Kidney glomerular epithelial cell (primary cell): Measurements from ENCODE around the gene HDAC4.

Source experiments
- DNase-seq: peaks from one replicate; lab custom pipeline; 2025; lab: John Stamatoyannopoulos, UW

HDAC4 gene

DNA sequence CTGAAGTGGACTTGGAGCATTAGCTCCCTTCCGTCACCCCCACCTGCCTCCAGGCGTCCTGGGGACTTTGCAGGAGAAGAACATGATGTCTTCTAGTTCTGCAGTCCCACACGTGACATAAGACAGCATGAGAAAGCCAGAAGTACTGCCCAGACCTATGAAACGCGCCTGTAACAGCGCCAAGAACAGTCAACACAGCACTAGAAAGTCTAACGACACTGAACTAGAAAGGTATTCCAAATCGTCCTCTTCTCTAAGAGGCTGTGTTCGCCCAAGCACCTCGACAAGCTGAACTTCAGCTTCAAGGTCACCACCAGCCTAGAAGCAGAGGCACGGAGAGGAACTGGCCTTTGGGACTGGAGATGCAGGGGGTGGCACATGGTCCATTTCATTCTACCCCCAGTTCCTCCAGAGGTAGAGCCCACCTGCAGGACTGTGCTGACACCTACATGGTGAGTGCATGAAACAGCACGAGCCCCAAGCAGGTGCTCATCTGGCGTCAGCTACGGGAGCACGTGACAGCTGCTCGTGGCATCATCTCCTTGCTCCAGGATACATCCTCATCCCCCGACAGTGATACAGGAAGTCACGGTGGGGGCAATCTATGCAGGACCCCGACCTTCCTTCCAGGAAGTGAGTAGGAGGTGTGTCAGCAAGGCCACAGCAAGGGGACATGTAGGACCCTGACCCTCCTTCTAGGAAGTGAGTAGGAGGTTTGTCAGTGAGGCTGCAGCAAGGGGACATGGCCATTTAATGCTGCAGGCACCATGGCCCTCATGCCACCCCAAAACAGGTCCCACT lies 3.7 kb downstream of the HDAC4 start:
- DNase-seq = no peak

DNA sequence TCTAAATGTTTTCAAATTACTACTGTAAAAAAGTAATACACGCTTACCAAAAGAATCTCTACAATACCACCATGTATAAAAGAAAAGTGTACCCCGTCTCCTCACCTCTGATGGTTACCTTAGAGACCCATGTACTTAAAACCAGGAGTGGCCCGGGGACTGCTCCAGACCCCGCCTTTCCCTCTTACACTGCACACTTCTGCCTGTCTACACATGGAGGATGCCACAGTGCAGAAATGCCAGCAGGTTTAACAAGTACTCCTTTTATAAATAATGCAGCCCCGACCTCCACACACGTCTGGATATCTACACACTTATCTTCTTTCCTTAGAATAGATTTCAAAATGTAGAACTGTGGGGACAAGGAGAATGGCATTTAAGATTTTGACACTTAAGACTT lies 5.3 kb downstream of the HDAC4 start:
- no peak for DNase-seq

DNA sequence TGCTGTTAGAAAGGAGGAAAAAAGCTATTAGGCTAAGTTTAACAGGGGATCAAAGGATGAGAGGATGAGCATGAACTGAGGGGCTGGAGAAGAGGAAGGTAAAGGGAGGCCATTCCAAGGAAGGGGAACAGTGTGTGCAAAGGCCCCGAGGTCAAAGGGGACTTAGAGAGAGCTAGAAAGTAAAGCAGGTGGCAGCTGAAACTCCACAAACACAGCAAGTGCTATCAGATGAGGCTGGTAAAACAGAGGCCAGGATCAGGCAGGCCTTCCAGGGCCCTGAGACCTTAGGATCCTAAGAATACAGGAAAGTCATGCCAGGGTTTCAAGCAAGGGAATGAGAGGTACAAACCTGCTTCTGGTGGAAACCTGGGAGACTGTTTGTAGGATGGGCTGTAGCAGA lies 5.8 kb downstream of the HDAC4 start:
- DNase-seq = no peak

DNA sequence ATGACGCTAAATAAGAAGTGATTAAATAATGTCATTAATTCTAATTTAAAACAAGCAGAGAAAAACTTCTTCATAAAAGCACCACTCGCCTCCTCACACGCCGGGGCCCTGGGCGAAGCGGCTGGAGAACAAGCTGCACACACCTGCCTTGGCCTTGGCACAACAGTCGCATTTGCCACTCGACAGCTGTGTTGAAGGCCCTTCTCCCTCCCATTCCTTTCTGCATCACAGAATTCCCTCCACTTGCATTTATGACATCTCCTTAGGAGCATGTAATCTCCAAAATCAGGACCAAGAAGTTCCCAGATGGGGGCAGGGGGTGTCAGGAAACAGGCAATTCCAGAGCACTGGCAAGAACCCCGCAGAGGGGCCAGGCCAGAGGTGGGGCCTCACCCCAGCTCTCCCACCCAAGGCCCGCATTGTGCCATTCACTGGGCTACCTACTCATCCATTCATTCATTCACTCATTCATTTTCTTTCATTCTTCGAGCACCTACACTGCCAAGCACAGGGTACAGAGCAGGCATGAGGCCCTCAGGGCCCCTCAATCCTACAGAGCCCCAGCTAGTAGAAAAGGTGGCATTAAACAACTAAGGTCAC lies 6.4 kb downstream of the HDAC4 start:
- DNase-seq = no peak

- peak; percentile 12 for DNase-seq
Observed at GRCh38 chr2:239393941-239394340, 6.9 kb downstream of the HDAC4 start.

- no peak for DNase-seq
Observed at GRCh38 chr2:239393388-239393940, 7.4 kb downstream of the HDAC4 start.

GRCh38 chr2:239392688-239393387 lies 8.0 kb downstream of the HDAC4 start:
- no peak for DNase-seq

DNA sequence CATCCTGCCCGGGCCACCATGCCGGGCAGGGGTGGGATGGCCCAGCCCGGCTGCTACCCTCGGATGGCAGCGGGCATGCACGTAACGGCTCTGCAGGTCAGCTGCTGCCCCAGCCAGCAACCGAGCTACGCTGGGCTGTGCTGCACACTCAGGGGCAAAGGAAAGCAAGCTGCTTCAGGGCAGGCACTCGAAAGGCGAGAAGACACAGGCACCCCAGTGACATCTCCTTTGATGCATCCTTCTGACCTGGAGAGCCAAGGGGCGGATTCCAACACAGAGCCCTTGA lies 8.8 kb downstream of the HDAC4 start:
- no peak for DNase-seq

DNA sequence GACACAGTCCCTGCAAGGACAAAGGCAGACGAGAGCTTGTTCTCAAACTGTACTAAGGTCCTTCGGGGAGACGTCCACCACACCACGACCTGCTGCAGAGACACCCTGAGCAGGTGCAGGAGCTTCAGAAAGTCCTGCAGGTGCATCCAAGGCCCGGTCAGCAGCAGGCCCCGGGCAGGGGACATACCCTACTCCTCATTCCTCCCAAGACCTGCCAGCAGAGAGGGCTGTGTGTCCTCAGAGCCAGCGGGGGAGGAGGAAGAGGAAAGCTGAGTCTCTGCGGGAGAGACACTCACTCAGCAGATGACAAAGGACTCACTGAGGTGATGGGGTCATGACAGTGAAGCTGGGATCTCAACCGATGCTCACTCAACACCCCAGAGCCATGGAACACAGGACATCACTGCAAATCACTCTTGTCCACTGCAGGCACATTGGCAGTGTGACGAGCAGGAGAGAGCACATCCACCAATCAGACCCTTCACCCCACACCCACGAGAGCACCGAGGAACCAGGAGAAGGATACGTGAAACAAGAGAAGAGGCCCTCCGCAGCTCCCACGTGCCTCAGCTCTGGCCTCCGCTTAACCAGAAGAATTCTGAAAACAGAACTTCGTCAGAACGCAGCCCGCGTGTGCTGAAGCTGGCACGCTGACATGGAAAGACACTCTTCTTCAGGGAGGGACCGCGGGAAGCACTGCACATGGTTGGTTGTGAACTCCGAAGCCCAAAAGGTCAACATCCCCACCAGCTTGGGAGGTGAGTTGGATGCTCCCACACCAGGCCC lies 9.3 kb downstream of the HDAC4 start:
- no peak for DNase-seq

GRCh38 chr2:239390546-239391285 lies 10.1 kb downstream of the HDAC4 start:
- no peak for DNase-seq

GRCh38 chr2:239389414-239390329 lies 11.1 kb downstream of the HDAC4 start:
- DNase-seq = no peak

DNA sequence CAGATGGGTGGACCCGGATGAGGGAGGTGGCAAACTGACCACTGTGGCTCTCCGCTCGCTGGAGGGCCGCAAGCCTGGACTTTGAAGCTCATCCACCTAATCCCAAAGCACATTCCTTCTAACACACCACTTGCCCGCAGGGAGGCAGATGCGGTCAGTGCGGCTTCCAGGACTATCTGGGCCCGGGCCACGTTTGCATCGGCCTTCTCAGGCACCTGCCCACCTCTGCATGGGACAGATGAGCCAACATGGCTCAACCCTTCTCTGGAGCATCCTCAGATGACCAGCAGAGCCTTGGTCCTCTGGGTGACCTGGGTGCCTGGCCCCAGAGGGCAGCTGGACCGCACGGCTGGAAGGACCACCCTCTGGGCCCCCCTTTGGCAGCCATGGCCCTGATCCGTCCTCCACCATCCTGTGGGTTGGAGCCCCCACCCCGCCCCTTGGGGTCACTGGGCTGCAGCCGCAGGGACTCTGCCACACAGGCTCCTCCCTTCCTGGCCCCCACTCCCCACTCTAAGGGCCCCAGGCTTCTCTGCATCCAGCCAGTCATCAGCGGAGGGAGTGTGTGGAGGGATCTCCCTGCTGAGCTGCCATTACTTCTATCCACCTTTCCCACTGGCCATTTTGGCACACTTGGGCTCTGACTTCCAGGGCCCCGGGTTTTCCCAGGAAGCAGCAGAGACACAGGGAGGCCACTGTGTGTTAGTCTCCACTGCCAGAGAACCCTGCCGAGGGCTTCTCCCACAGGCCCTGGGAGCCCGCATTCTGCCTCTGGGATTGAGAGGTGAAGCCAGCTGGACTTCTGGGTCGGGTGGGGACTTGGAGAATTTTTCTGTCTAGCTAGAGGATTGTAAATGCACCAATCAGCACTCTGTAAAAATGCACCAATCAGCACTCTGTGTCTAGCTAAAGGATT lies 12.3 kb downstream of the HDAC4 start:
- DNase-seq = no peak

GRCh38 chr2:239387811-239388210 lies 13.0 kb downstream of the HDAC4 start:
- no peak for DNase-seq

DNA sequence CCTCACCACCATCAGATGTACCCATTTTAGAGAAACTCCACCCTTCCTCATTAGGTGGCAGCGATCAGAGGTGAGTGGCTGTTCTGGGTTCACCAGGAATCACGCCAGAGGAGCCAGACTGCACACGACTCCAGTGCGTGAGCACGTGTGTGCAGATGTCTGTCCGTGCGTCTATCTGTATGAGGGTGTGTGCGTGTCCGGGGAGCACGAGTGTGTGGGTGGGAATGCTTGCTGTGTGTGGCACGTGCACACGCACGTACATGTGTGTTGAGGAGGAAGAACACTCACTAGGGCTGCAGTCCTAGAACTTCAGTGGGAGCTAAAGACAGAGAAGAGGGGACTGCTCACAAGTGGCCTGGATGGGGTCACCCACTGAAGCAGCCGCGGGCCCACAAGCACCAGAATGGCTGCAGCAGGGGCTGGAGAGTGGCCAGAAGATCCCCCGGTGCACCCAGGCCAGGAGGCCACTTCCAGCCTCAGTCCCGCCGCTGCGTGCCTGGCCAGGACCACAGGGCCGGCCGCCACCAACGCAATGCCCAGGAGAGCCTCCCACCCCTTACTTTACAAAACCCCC lies 13.9 kb downstream of the HDAC4 start:
- DNase-seq = no peak

GRCh38 chr2:239386001-239386670 lies 14.7 kb downstream of the HDAC4 start:
- DNase-seq = no peak

DNA sequence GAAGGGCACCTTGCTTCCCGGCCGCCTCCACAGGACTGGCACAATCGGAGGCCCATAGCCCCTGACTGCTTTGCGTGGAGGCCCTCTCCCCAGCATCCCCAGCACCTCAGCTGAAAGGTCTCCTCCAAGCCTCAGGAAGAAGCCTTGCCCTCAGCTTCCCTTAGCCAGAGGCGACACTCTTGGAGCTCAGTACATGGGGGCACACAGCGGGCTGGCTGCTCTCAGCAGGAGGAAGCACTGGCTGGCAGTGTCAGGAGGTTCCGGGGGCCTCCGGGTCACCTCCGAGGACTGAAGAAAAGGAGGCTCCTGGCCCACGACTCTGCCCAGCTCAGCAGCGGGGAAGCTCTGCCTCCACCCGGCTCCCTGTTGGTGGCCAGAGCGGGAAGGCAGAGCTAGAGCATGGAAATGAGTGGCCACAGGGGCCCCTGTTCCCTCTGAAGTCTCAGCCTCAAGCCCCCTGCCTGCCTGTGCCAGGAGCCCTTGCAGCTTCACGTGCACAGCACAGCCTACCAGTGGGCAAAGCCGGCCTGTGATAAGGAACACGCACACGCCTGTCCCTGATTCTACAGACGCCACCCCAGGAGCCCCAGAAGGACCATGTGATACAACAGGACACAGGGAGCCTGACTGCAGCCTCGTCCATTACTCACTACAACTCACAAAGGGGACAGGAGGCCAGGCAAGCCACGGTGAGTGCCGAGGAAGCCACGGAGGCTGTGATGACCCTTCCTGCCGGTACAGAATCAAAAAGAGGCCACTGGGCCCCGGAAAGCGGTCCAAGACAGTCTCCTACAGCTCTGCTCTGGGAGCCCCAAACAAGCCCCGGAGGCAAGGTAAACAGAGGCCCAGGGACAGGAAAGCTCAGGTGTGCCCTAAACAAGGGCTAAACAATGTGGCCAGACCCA lies 15.5 kb downstream of the HDAC4 start:
- DNase-seq = no peak

DNA sequence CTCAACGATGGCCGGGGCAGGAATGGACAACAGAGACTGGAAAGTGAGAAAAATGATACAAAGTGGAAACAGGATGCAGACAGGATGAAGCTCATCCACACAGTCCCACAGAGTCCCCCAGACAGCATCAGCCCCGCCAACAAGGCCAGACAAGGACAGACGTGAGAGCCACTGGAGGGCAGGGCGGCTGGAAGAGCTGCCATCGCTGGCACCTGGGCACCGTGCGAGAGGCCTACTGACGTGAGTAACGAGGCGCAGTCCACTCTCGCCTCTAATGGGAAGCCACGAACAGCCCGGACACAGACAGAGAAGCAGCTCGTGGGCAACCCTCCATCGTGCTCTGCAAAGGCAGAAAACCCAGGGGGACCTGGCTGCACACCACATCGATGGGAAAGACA lies 17.1 kb downstream of the HDAC4 start:
- no peak for DNase-seq
